GM18861 (cell line): Measurements from ENCODE around the gene ST7.

ENCODE experiments used
- ATAC-seq: cut with Tn5 transposase; IDR thresholded peaks from one replicate; pipeline ENCODE4 v1.9.1; 2021; ENCODE audit not compliant: unreplicated experiment

The ST7 gene

DNA sequence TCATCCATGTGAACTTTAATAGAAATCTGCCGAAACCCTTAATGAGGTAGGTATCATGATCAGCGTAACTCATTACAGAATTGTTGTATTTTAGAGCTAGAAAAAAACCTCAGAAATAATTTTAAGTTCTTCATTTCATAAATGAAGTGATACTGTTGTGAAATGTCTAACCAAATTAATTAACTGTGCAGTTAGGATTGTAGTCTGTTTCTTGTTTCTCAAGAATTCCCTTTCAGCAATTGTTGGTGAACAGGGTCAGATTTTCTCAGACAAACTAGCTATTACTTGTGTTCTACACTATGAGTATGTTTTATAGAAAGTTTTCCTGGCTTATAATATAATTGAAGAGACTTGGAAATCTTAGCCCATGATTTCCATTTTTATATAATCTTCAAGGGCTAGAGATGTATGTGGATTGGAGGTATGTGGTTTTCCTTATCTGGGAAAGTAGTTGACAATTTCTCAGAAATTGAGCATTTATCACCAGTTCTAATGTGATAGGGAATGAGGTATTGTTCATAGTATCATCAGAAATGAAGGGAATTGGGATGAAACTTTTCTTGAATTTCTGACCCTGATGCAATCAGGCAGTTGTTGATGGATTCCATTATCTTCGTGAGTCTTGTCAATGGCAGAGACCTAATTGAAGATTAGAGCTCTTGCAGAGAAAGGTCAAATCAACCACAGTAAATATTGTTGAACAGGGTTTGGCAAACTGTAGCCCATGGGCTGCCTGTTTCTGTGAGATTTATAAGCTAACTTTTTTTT lies 55.0 kb downstream of the ST7 start:
- ATAC-seq = no peak

DNA sequence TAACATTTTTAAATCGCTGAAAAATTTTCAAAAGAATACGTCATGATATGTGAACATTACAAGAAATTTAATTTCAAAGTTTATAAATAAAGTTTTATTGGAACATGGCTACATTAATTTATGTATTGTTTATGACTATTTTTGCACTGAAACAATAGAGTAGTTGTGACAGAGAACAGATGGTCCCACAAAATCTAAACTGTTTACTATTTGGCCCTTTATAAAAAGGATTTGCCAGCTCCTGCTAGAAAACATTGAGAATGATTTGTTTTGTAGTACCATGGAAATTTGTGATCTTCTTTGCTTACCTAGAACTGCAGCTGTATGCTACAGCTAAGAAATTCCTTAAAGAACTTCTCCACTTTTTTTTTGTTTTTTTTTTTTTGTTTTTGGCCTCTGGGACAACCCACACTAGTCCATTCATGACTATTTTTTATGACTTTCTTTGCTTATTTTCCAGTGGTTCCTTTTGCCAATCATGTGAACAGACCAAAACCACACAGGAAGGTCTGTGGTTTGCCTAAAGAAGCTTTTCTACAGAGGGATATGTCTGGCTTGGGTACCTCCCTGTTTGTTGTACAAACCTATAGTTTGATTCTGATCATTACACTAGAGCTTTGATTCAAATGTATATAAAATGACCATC lies 55.7 kb downstream of the ST7 start:
- ATAC-seq = peak; percentile 12

DNA sequence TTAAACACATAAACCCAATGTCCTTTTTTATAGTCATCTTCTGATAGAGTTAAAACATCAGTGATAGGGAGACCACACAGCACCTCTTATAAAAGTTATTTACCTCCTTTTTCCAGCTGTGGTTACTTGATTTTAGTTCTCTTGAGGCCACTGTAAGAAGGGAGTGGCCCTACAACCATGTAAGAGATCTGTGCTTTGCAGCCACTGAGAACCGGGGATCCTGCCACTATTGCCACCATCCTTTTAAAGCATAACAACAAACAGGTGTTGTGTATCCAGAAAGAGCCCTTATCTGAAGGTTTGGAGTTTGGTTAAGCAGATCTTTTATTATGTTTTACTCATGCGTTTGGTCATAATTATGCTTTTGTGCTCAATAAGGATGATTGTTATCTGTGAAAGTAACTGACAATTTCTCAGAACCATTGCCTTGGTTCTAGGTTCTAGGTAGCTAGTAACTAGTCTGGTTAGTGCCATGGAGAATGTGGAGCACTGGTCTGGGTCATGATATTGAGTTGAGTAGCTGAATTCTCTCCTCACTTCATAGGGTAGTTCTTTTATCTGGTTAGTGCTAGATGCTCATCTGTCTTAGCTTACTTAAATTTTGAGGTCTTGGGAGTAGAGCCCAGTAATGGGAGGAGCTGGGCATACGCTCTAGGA lies 56.5 kb downstream of the ST7 start:
- ATAC-seq = no peak

DNA sequence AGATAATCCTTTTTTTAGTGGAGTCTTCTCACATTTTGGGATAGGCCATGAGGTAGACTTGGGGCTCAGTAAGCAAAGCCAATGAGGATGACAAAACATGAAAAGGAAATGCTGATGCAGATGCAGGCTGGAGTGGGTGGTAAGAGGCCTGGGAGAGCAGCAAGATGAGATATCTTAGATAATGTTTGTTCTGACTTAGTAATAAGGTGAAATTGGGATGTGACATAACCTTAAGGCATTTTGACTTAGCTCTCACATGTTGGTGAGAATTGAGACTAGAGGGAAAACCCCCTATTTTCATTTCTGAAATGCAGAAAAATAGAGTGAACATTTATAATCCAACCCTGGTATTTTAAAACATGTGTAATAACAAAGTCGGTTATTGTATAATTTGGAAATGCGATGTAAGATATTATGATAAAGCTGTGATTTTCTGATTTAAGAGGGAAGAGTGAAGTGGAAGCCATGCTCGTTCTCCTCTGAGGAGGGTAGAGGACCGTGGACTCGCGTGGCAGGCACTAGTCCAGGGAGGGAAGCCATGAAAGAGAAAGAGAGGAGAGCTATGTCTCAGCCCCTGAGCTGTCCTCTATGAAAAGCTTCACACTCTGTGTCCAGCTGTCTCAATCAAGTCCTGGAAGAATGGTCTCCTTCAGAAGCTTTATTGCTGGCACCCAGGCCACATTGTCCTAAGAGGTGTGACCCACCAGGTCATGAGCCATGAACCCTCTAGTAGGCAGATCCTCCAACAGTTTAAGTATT lies 57.3 kb downstream of the ST7 start:
- peak; percentile 30 for ATAC-seq

GRCh38 chr7:117011419-117012260 lies 58.3 kb downstream of the ST7 start:
- peak; percentile 86 for ATAC-seq

GRCh38 chr7:117012284-117012683 lies 59.0 kb downstream of the ST7 start:
- ATAC-seq = peak; percentile 0

- no peak for ATAC-seq
These were observed 59.4 kb downstream of the ST7 start for GRCh38 chr7:117012696-117013095.

GRCh38 chr7:117014099-117014656 lies 60.9 kb downstream of the ST7 start:
- ATAC-seq = no peak

- peak; percentile 27 for ATAC-seq
These were observed 61.4 kb downstream of the ST7 start for GRCh38 chr7:117014673-117015133.

- ATAC-seq = no peak
These were observed 62.2 kb downstream of the ST7 start for GRCh38 chr7:117015258-117016184.

DNA sequence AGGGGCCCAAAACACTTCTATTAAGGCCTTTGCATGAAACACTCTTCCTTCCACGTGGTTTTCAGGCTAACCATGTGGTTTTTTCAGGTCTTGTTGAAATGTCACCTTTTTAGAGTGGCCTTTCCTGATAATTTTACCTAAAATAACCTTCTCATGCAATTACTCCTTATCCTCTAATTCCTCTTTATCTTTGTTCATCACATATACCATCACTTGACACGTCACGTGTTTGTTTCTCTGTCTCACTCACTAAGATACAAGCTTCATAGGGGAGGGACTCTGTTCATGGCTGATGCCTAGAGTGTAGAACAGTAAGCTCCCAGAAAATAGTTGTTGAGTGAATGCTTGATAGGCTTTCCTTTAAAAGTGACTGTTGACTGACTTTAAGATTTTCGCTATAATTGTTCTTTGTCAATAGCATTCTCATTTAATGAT lies 63.7 kb downstream of the ST7 start:
- no peak for ATAC-seq

- no peak for ATAC-seq
These were observed 64.5 kb downstream of the ST7 start for GRCh38 chr7:117017702-117018266.

GRCh38 chr7:117018713-117019112 lies 65.4 kb downstream of the ST7 start:
- no peak for ATAC-seq

GRCh38 chr7:117019287-117019686 lies 66.0 kb downstream of the ST7 start:
- no peak for ATAC-seq

DNA sequence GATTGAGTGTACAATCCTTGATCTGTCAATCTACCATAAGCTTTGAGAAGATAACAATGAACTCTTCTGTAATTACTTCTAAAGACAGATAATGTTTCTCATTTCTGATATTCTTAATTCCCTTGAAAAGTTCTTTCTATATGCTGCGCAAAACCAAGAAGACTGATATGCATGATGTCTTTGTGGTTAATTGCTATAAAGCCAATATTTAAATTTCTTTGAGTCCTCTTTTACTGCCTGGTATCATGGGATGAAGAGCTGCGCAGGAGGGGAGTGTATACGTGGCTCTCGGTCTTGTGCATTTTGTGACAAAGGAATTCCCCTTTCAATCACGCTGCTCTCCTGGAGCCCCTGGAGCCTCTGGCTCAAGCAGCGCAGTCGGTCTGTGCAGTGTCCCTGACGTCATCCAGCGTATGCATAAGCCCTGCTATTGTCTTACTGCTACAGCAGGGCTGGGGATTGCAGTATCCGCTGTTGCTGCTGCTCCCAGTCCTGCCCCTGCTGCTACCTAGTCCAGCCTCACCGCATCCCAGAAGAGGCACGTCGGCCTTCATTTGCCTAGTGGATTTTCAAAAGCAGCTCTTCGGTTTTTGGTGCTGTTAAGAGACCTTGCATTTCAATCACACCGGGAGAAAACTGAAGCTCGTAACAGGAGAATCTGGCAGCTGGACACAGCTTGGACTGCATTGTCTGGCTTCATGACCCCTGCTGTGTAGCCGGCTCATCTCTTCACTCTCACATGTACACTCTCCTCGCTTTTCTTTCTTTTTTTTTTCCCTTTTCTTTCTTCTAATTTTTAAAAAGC lies 66.7 kb downstream of the ST7 start:
- no peak for ATAC-seq

GRCh38 chr7:117020591-117020973 lies 67.3 kb downstream of the ST7 start:
- ATAC-seq = no peak

DNA sequence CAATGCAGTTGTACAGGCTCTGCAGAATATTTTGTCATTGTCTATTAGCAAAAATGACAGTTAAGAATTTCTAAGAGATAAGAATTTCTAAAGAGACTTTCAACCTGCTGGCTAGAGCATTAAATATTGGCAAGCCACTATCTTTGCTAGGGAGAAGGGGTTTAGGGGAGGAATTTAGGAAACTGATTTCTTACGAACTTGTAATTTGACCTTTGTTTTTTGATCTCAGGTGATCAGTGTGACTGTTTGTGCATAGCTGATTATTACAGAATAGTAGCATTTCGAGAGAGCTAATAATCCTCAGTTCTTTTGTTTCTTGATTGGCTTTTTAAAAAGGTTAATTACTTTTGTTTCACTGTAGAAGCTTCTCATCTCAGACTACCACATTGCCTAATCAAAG lies 68.1 kb downstream of the ST7 start:
- no peak for ATAC-seq

GRCh38 chr7:117021986-117022385 lies 68.7 kb downstream of the ST7 start:
- no peak for ATAC-seq
